GM18870 (cell line): ENCODE results near the gene HEATR1.
"Not testable (repeated sequence)": the region's sequence is repeated elsewhere in the genome, so short reads cannot be mapped to it uniquely, and the experiment has no call there.

ENCODE experiments used
- ATAC-seq: cut with Tn5 transposase; IDR thresholded peaks from one replicate; pipeline ENCODE4 v1.9.1; 2021; ENCODE audit warnings: moderate library complexity; ENCODE audit not compliant: unreplicated experiment

Gene HEATR1

DNA sequence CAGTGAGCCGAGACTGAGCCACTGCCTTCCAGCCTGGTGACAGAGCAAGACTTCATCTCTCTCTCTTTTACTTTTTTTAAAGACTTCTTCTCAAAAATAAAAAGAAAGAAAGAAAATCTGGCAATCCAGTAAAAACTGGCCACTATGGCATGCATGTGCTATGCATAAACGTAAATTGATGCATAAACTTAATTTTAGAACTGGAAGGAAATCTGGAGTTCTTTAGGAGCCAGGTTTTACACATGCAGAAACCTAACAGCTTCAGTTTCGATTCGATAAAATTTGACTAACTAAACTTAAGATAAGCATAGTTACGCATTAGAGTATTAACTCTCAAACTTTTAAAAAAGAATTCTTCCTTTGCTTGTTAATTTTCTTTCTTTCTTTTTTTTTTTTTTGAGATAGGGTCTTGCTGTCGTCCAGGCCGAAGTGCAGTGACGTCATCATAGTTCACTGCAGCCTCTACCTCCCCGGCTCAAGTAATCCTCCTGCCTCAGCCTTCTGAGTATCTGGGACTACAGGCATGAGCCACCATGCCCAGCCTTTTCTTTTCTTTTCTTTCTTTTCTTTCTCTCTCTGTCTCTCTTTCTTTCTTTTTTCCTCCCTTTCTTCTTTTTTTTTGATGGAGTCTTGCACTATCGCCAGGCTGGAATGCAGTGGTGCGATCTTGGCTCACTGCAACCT lies 92.4 kb downstream of the HEATR1 start:
- ATAC-seq = no peak

DNA sequence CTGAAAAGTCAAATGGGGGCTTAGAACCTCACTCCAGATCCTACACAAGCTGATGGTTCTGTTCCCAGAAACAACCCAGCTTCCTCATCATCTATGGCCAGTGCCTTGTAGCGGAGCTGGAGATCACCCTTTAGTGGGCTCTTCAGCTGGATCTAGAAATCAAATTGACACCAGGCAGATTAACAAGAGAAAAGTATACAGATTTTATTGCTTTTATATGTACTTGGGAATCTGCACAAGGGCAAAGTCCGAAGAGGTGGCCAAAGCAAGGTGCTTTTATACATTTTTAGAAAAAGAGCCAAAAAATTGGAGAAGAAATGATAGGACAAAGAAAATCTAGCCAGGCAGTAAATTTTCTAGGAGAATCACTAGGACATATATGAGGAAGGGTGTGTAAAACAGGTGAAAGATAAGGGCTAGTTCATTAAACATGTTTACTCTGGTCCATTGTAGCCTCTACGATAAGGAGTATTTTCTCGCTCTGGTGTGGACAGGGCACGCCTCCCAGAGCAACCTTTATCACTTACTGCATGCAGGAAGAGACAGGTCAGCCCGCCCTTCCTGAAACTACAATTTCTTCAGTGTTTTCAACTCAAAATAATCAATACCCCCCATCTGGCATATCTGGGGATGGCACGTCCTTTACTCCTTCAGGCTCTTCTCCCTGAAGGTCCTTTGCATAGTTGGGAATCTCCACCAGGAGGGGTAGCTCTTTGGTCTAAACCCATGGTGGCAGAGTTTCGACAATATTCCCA lies 94.5 kb downstream of the HEATR1 start:
- no peak for ATAC-seq

DNA sequence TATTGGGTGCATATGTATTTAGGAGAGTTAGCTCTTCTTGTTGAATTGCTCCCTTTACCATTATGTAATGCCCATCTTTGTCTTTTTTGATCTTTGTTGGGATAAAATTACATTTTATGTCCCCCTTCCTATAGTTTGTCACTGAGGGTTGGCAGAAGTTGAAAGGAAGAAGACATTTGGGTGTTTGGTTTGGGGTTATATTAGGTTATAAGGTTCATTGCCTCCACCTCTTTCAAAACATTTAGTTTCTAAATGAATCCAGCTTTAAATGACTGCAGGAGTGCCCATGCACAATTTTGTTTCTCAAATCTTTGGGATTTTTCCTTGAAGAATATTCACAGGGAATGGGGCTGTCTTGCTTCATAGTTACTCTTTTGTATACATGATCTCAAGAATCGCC lies 95.1 kb downstream of the HEATR1 start:
- no peak for ATAC-seq

DNA sequence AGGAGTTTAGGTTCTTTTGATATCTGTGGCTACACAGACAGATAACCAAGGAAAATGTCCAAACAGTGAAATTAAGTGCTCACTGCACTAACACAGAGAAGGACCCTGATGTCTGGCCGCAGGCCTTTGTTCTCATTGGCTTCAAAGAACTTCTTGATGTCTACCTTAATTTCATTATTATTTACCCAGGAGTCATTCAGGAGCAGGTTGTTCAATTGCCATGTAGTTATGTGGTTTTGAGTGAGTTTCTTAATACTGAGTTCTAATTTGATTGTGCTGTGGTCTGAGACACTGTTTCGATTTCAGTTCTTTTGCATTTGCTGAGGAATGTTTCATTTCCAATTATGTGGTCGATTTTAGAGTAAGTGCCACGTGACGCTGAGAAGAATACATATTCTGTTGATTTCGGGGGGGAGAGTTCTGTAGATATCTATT lies 95.7 kb downstream of the HEATR1 start:
- peak; percentile 47 for ATAC-seq

DNA sequence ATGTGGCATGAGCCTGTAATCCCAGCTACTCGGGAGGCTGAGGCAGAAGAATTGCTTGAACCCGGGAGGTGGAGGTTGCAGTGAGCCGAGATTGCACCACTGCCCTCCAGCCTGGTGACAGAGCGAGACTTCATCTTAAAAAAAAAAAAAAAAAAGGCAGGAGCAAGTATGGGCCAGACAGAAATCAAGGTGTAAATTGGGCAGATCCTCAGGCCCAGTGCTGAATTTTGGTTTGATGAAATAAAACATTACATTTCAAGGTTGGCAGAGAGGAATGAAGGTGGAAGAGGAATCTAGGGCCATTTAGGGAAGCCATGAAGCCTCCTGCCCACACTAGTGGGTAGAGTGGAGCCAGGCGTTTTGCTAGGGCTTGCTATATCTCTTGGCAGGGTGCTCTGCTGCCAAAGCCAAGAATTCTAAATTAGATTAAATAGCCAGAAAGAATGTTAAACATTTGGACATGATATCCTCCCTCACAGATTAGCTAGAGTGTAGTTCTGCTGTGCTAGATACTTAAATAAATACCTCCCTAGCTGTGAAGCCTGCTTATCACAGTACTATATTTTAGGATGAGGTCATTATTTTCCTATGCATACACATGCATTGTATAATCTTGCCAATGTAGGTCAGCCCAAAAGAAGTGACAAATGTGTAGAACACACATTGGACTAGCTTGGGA lies 97.2 kb downstream of the HEATR1 start:
- no peak for ATAC-seq

DNA sequence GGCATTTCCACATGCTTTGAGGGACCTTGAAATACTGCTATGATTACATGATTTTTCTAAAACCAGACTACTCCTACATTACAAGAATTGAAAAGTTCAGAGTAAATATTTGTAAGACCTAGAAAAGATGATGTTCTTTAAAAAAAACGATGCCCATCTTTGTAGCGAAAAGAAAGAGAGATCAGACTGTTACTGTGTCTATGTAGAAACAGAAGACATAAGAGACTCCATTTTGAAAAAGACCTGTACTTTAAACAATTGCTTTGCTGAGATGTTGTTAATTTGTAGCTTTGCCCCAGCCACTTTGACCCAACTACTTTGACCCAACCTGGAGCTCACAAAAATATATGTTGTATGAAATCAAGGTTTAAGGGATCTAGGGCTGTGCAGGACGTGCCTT lies 100.0 kb downstream of the HEATR1 start:
- not testable (repeated sequence) for ATAC-seq

DNA sequence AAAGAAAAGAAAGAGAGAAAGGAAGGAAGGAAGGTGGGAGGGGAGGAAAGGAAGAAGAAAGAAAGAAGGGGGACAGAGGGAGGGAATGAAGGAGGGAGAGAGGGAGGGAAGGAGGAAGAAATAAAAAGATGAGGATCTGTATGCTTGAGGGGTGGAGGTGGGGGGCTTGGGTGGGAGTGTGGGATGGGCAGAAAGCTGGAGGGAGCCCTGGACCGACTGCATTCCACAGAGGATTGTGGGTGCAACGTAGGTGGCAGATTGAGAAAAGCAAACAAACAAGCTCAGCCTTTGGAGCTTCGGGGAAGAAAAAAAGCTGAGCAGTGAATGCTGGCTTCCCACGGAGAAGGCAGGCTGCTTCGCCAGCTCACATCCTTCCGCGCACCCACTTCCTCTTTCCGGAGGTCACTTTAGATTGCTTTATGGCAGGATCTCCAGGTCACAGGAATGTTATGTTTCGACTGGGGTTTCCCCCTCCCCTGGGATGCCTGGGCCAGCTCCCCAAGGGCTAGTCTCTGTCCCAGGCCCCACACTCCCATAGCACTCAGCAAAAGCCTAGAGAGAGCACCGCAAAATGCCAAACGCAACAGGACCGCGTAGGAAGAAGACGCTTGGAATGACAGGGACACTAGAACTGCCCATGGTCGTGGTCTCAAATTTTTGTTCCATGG lies 101.2 kb downstream of the HEATR1 start:
- ATAC-seq = no peak

DNA sequence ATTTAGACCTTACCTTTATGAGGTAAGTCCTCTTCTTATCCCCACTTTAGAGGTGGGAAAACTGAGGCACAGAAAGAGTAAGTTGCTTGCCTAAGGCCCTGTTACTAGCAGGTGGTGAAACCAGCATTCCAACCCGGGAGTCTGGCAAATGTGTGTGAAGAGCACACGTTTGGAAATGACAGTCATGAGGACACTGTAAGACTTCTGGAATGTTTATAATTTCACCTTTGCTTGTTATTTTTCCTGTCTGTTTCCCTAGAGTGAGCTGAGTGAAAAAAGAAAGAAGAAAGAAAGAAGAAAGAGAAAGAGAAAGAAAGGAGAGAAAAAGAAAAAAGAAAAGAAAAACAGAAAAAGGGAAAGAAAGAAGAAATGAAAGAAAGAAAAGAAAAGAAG lies 101.7 kb downstream of the HEATR1 start:
- ATAC-seq = no peak

DNA sequence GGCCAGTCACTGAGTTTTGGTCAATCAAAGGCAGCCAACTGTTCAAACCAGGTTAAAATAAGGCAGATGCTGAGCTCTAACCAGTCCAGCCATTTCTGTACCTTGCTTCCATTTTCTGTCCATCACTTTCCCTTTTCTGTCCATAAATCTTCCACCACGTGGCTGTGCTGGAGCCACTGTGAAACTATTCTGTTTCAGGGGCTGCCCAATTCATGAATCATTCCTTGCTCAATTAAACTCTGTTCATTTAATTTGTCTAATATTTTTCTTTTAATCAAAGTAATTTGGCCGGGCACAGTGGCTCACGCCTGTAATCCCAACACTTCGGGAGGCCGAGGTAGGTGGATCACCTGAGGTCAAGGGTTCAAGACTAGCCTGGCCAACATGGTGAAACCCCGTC lies 103.2 kb downstream of the HEATR1 start:
- ATAC-seq = no peak
